ENCODE measurements around the gene GPR18. TPM values are rescaled to one million over a fixed set of nuclear protein-coding genes. Genes with fewer than 3 reads are reported as not detected.

Gene GPR18
- polyA plus RNA-seq (2013, experiment 1 of 2), result not detected
- polyA plus RNA-seq (2013, experiment 2 of 2), result not detected

- no peak for DNase-seq
- no peaks in the 10 kb centered on the region for H3K4me1 ChIP-seq (ENCODE audit: control insufficient read depth, low read depth, low read length)
- H4K5ac ChIP-seq (ENCODE audit: low read length), result no peak within 1 kb of the TSS
- no CpG with 5 or more reads among the region's 4 CpGs for WGBS (ENCODE audit: extremely low coverage, insufficient coverage, low lambda C conversion rate)
- H3K27ac ChIP-seq (ENCODE audit: low read depth, low read length), result no peak within 1 kb of the TSS
- H3K56ac ChIP-seq (ENCODE audit: low read length), result no peak within 1 kb of the TSS
- no peak within 1 kb of the TSS for H3K18ac ChIP-seq (ENCODE audit: low read length)
- no peaks in the 10 kb centered on the region for H3K27me3 ChIP-seq (ENCODE audit: insufficient read depth, low read length, poor library complexity)
- no peak within 1 kb of the TSS for H2AK5ac ChIP-seq (ENCODE audit: low read length)
- H3K4me2 ChIP-seq (ENCODE audit: low read length), result no peak within 1 kb of the TSS
- H3K36me3 ChIP-seq (ENCODE audit: control insufficient read depth, insufficient read depth, low read length), result no peaks in the 10 kb centered on the region
- H4K8ac ChIP-seq (ENCODE audit: low read depth, low read length), result no peak within 1 kb of the TSS
- no peak within 1 kb of the TSS for H3K4ac ChIP-seq (ENCODE audit: low read depth, low read length)
- no peak within 1 kb of the TSS for H3K23ac ChIP-seq (ENCODE audit: low read length)
- no peaks in the 10 kb centered on the region for H3K79me2 ChIP-seq (ENCODE audit: control insufficient read depth, insufficient read depth, low read length)
- no peak within 1 kb of the TSS for H3K4me3 ChIP-seq (ENCODE audit: low read length)
- no peak within 1 kb of the TSS for H2BK5ac ChIP-seq (ENCODE audit: low read length)
- no peak within 1 kb of the TSS for H2BK120ac ChIP-seq (ENCODE audit: low read depth, low read length)
- no peak within 1 kb of the TSS for H3K9ac ChIP-seq (ENCODE audit: low read length)
- H3K79me1 ChIP-seq (ENCODE audit: low read length), result peaks cover 1% of the 10 kb centered on the region
- H2BK15ac ChIP-seq (replicated peaks; ENCODE audit: low read depth), result no peak within 1 kb of the TSS
Observed at GRCh38 chr13:99258210-99258860, at the start of gene GPR18. Gene GPR18, minus strand, starts transcription at chr13:99258379. Its CDS starts 2,507 bp downstream, at chr13:99255872.

DNA sequence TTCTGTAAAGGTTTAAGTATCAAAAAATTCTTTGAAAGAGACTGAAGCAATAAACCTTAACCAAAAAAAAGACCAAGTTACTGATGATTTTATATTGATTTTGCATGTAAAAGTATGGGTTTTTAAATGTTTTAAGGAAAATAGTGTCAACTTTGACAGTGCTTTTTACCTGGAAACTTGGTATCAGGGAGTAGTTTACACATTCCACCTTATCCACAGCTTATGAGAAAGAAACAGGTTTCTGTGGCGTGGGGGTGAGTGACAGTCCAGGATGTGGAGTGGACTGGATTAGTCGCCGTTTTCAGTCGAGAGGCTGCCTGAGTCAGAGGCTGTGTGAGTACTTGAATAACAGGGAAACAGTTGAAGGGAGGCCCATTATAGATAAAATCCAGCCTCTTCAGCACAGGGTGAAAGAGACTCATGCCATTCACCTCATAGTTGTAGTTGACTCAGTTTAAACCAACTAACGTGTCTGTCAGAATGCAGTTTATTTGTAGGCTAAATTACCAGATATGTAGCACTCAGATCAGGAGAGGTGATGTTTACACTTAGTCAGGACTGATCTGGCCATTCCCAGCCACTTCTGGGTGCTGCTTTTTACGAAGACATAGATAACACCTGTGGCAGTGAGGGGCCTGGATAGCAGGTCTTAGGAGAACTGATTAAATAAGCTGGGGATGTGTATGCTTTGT is 49.6 kb upstream of the GPR18 start:
- Histone ChIP-seq H3K23ac (ENCODE audit: low read length) (no peak overlapping the region), H3K18ac (ENCODE audit: low read length) (no peak overlapping the region), H4K8ac (ENCODE audit: low read depth, low read length) (no peak overlapping the region), H3K4me1 (ENCODE audit: control insufficient read depth, low read depth, low read length) (no peaks in the 10 kb centered on the region), H3K27me3 (ENCODE audit: insufficient read depth, low read length, poor library complexity) (no peaks in the 10 kb centered on the region), H2BK15ac (replicated peaks; ENCODE audit: low read depth) (no peak overlapping the region), H3K36me3 (ENCODE audit: control insufficient read depth, insufficient read depth, low read length) (no peaks in the 10 kb centered on the region), H3K79me1 (ENCODE audit: low read length) (peaks cover 12% of the 10 kb centered on the region), H2AK5ac (ENCODE audit: low read length) (no peak overlapping the region), H3K79me2 (ENCODE audit: control insufficient read depth, insufficient read depth, low read length) (no peaks in the 10 kb centered on the region), H4K5ac (ENCODE audit: low read length) (no peak overlapping the region), H3K4me3 (ENCODE audit: low read length) (no peak overlapping the region), H3K4ac (ENCODE audit: low read depth, low read length) (no peak overlapping the region), H3K27ac (ENCODE audit: low read depth, low read length) (no peak overlapping the region), H2BK120ac (ENCODE audit: low read depth, low read length) (no peak overlapping the region), H3K4me2 (ENCODE audit: low read length) (no peak overlapping the region), H3K56ac (ENCODE audit: low read length) (no peak overlapping the region), H3K9ac (ENCODE audit: low read length) (no peak overlapping the region), H2BK5ac (ENCODE audit: low read length) (no peak overlapping the region)
- DNase-seq, result peak; percentile 81
- WGBS (ENCODE audit: extremely low coverage, insufficient coverage, low lambda C conversion rate), result no CpG with 5 or more reads among the region's 6 CpGs

DNA sequence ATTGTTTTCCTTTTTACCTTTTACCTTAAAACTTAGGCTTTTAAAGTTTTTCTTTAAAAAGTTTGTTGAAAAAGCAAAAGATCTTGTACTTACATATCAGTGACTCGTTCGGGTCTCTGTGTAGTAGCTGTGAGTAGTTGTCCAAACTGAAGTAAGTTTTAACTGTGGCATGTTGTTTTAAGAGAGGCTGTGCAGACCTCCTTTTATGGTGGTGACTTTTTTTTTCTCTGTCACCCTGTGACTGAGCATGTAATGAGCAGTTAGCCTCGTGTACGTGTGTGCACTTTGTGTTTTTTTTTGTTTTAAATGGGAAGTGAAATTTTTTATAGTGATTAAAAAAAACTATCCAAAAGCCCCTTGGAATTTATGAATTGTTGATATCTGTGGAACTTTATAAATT is 49.1 kb upstream of the GPR18 start, which contains the start of gene GPR183:
GPR183 (minus strand) TSS at position 153 of the 400 bp plus-strand sequence. CDS start 11,254 bp downstream, outside the sequence.
- H4K5ac ChIP-seq (ENCODE audit: low read length), result no peak within 1 kb of the TSS
- DNase-seq, result no peak
- no peak within 1 kb of the TSS for H3K23ac ChIP-seq (ENCODE audit: low read length)
- H2AK5ac ChIP-seq (ENCODE audit: low read length), result no peak within 1 kb of the TSS
- WGBS (ENCODE audit: extremely low coverage, insufficient coverage, low lambda C conversion rate), result no CpG with 5 or more reads among the region's 4 CpGs
- no peaks in the 10 kb centered on the region for H3K36me3 ChIP-seq (ENCODE audit: control insufficient read depth, insufficient read depth, low read length)
- no peak within 1 kb of the TSS for H3K4ac ChIP-seq (ENCODE audit: low read depth, low read length)
- H3K27ac ChIP-seq (ENCODE audit: low read depth, low read length), result no peak within 1 kb of the TSS
- peak within 1 kb of the TSS; percentile 1 for H3K56ac ChIP-seq (ENCODE audit: low read length)
- no peak within 1 kb of the TSS for H3K18ac ChIP-seq (ENCODE audit: low read length)
- H2BK120ac ChIP-seq (ENCODE audit: low read depth, low read length), result no peak within 1 kb of the TSS
- no peak within 1 kb of the TSS for H3K9ac ChIP-seq (ENCODE audit: low read length)
- H2BK15ac ChIP-seq (replicated peaks; ENCODE audit: low read depth), result no peak within 1 kb of the TSS
- H3K79me2 ChIP-seq (ENCODE audit: control insufficient read depth, insufficient read depth, low read length), result no peaks in the 10 kb centered on the region
- H2BK5ac ChIP-seq (ENCODE audit: low read length), result no peak within 1 kb of the TSS
- no peak within 1 kb of the TSS for H3K4me3 ChIP-seq (ENCODE audit: low read length)
- H4K8ac ChIP-seq (ENCODE audit: low read depth, low read length), result no peak within 1 kb of the TSS
- no peak within 1 kb of the TSS for H3K4me2 ChIP-seq (ENCODE audit: low read length)
- no peaks in the 10 kb centered on the region for H3K27me3 ChIP-seq (ENCODE audit: insufficient read depth, low read length, poor library complexity)
- peaks cover 8% of the 10 kb centered on the region for H3K79me1 ChIP-seq (ENCODE audit: low read length)
- H3K4me1 ChIP-seq (ENCODE audit: control insufficient read depth, low read depth, low read length), result no peaks in the 10 kb centered on the region

DNA sequence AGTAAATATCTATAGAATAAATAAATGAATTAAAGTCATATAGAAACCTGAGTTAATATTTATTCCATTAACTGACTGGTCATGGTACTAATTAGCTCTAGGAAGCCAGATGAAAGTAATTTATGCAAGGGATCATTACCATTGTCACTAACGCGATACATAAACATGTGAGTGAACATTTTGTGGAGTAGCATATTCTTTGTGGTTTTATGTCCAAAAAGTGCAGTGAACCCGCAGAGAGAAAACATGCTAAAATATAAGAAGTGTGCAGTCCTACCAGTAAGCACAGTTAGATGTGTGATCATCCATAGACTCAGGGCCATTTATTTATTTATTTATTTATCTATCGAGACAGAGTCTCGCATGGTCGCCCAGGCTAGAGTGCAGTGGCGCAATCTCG is 47.4 kb upstream of the GPR18 start:
- no peak for DNase-seq
- no peak overlapping the region for H2BK5ac ChIP-seq (ENCODE audit: low read length)
- no peak overlapping the region for H2AK5ac ChIP-seq (ENCODE audit: low read length)
- H3K36me3 ChIP-seq (ENCODE audit: control insufficient read depth, insufficient read depth, low read length), result no peaks in the 10 kb centered on the region
- no peak overlapping the region for H3K27ac ChIP-seq (ENCODE audit: low read depth, low read length)
- H3K4me2 ChIP-seq (ENCODE audit: low read length), result no peak overlapping the region
- no peaks in the 10 kb centered on the region for H3K27me3 ChIP-seq (ENCODE audit: insufficient read depth, low read length, poor library complexity)
- WGBS (ENCODE audit: extremely low coverage, insufficient coverage, low lambda C conversion rate), result no CpG with 5 or more reads among the region's 8 CpGs
- peaks cover 5% of the 10 kb centered on the region for H3K79me1 ChIP-seq (ENCODE audit: low read length)
- no peak overlapping the region for H3K4me3 ChIP-seq (ENCODE audit: low read length)
- H3K23ac ChIP-seq (ENCODE audit: low read length), result no peak overlapping the region
- no peak overlapping the region for H2BK15ac ChIP-seq (replicated peaks; ENCODE audit: low read depth)
- no peak overlapping the region for H3K9ac ChIP-seq (ENCODE audit: low read length)
- no peak overlapping the region for H2BK120ac ChIP-seq (ENCODE audit: low read depth, low read length)
- no peaks in the 10 kb centered on the region for H3K79me2 ChIP-seq (ENCODE audit: control insufficient read depth, insufficient read depth, low read length)
- H3K18ac ChIP-seq (ENCODE audit: low read length), result no peak overlapping the region
- H4K5ac ChIP-seq (ENCODE audit: low read length), result no peak overlapping the region
- no peak overlapping the region for H4K8ac ChIP-seq (ENCODE audit: low read depth, low read length)
- H3K56ac ChIP-seq (ENCODE audit: low read length), result no peak overlapping the region
- no peak overlapping the region for H3K4ac ChIP-seq (ENCODE audit: low read depth, low read length)
- H3K4me1 ChIP-seq (ENCODE audit: control insufficient read depth, low read depth, low read length), result no peaks in the 10 kb centered on the region

- H3K9ac ChIP-seq (ENCODE audit: low read length), result no peak overlapping the region
- H3K23ac ChIP-seq (ENCODE audit: low read length), result no peak overlapping the region
- no peak overlapping the region for H2BK15ac ChIP-seq (replicated peaks; ENCODE audit: low read depth)
- H3K4me2 ChIP-seq (ENCODE audit: low read length), result no peak overlapping the region
- H2BK120ac ChIP-seq (ENCODE audit: low read depth, low read length), result no peak overlapping the region
- H3K27ac ChIP-seq (ENCODE audit: low read depth, low read length), result no peak overlapping the region
- no peak overlapping the region for H3K18ac ChIP-seq (ENCODE audit: low read length)
- no peaks in the 10 kb centered on the region for H3K27me3 ChIP-seq (ENCODE audit: insufficient read depth, low read length, poor library complexity)
- no peak overlapping the region for H4K8ac ChIP-seq (ENCODE audit: low read depth, low read length)
- H3K4me3 ChIP-seq (ENCODE audit: low read length), result no peak overlapping the region
- H4K5ac ChIP-seq (ENCODE audit: low read length), result no peak overlapping the region
- peaks cover 5% of the 10 kb centered on the region for H3K79me1 ChIP-seq (ENCODE audit: low read length)
- no peak overlapping the region for H3K4ac ChIP-seq (ENCODE audit: low read depth, low read length)
- no peak overlapping the region for H3K56ac ChIP-seq (ENCODE audit: low read length)
- DNase-seq, result peak; percentile 22
- no peaks in the 10 kb centered on the region for H3K36me3 ChIP-seq (ENCODE audit: control insufficient read depth, insufficient read depth, low read length)
- no CpG with 5 or more reads among the region's 5 CpGs for WGBS (ENCODE audit: extremely low coverage, insufficient coverage, low lambda C conversion rate)
- H2AK5ac ChIP-seq (ENCODE audit: low read length), result no peak overlapping the region
- no peaks in the 10 kb centered on the region for H3K4me1 ChIP-seq (ENCODE audit: control insufficient read depth, low read depth, low read length)
- no peaks in the 10 kb centered on the region for H3K79me2 ChIP-seq (ENCODE audit: control insufficient read depth, insufficient read depth, low read length)
- H2BK5ac ChIP-seq (ENCODE audit: low read length), result no peak overlapping the region
Observed at GRCh38 chr13:99305158-99305557, 47.0 kb upstream of the GPR18 start.
